ENCODE measurements around the gene POLQ. TPM values are rescaled to one million over a fixed set of nuclear protein-coding genes. Genes with fewer than 3 reads are reported as not detected.

POLQ gene
- total and polyA plus RNA-seq, 2 of the 4 experiments (the other 2 are of a cell fraction) = 1.8 to 5.0 TPM

GRCh38 chr3:121531269-121531668, 14.5 kb downstream of the POLQ start:
- H3K4me1 ChIP-seq (ENCODE audit: control insufficient read depth, insufficient read depth, low read length) = no peaks in the 10 kb centered on the region
- no peak overlapping the region for H3K23ac ChIP-seq (ENCODE audit: low read depth, low read length)
- peaks cover 0 to 3% of the 10 kb centered on the region in 2 experiments; a peak in 1 of 4 replicates for H3K79me1 ChIP-seq (ENCODE audit: low read depth in 1 of 2, low read length in 2 of 2)
- H3K9me1 ChIP-seq (ENCODE audit: insufficient read depth, low read length) = no peaks in the 10 kb centered on the region
- no peak overlapping the region for H3K4me3 ChIP-seq (ENCODE audit: insufficient read depth, low read depth, low read length)
- dilution Hi-C loops (cut with HindIII; ENCODE audit: low sequenced_read_pairs, unreplicated experiment) (no loop called here), intact Hi-C loops (cut with micrococcal nuclease) (no loop called here), in situ Hi-C loops (cut with MboI; ENCODE audit: low sequenced_read_pairs) (no loop called here)
- H2BK15ac ChIP-seq (ENCODE audit: low read depth, low read length) = no peak overlapping the region
- POLR2A ChIA-PET (ENCODE audit: unreplicated experiment) = no interaction called here
- no peak overlapping the region for H2AK5ac ChIP-seq (ENCODE audit: low read depth, low read length)
- H3K14ac ChIP-seq (replicated peaks; ENCODE audit: low read depth, low read length) = no peak overlapping the region
- no peak overlapping the region for H3K18ac ChIP-seq (ENCODE audit: low read depth, low read length)
- H4K5ac ChIP-seq (ENCODE audit: low read depth, low read length) = no peak overlapping the region
- H3K56ac ChIP-seq (ENCODE audit: extremely low read depth, insufficient read depth, low read length) = no peak overlapping the region
- no peak overlapping the region for H2AK9ac ChIP-seq (replicated peaks; ENCODE audit: low read depth, low read length, poor library complexity)
- H3K4ac ChIP-seq (ENCODE audit: low read depth, low read length) = no peak overlapping the region
- no peak for TF ChIP-seq RFX5 (IDR thresholded peaks at IDR 0.05; ENCODE audit: low read depth, low read length)
- TF ChIP-seq SMC3 (IDR thresholded peaks at IDR 0.05; ENCODE audit: low read depth, low read length) = no peak
- no peak for TF ChIP-seq MXI1 (IDR thresholded peaks at IDR 0.05; ENCODE audit: borderline replicate concordance, low read depth, low read length)
- TF ChIP-seq RCOR1 (IDR thresholded peaks at IDR 0.05; ENCODE audit: insufficient replicate concordance, low read length) = no peak
- TF ChIP-seq BHLHE40 (IDR thresholded peaks at IDR 0.05; ENCODE audit: low read depth, low read length) = no peak
- TF ChIP-seq MAZ (IDR thresholded peaks at IDR 0.05; ENCODE audit: borderline replicate concordance, low read depth, low read length) = no peak
- no peak for TF ChIP-seq CHD1 (IDR thresholded peaks at IDR 0.05; ENCODE audit: low read depth, low read length)
- no peak for TF ChIP-seq NFE2L2 (IDR thresholded peaks at IDR 0.05; ENCODE audit: low read depth, low read length)
- no peak for TF ChIP-seq FOS (IDR thresholded peaks at IDR 0.05; ENCODE audit: low read depth, low read length)
- no peak for TF ChIP-seq RAD21 (IDR thresholded peaks at IDR 0.05; ENCODE audit: low read length)
- no peaks in the 10 kb centered on the region for H3K9me3 ChIP-seq (ENCODE audit: control insufficient read depth, insufficient read depth, low read length)
- no peak overlapping the region for H2BK120ac ChIP-seq (ENCODE audit: low read depth, low read length)
- no peaks in the 10 kb centered on the region for H4K20me1 ChIP-seq (ENCODE audit: insufficient read depth, low read length)
- no peak overlapping the region for H3K27ac ChIP-seq (ENCODE audit: insufficient read depth, low read length)
- DNase-seq = no peak
- no peak overlapping the region for H4K91ac ChIP-seq (ENCODE audit: insufficient read depth, low read depth, low read length)
- H3K27me3 ChIP-seq (ENCODE audit: control insufficient read depth, insufficient read depth, low read length) = no peaks in the 10 kb centered on the region
- BruUV-seq (replicated peaks) = no TSS peak
- no peak overlapping the region for H2BK20ac ChIP-seq (ENCODE audit: low read depth, low read length)
- ATAC-seq (ENCODE audit: low read depth) = no peak
- no peak overlapping the region for H2AFZ ChIP-seq (replicated peaks; ENCODE audit: low read length, poor library complexity)
- peaks cover 3% of the 10 kb centered on the region; the same call in 1 of the 2 replicates for H3K36me3 ChIP-seq (ENCODE audit: control insufficient read depth, insufficient read depth, low read length)
- H3K9ac ChIP-seq (ENCODE audit: low read depth, low read length) = no peak overlapping the region
- H4K8ac ChIP-seq (ENCODE audit: low read depth in 2 of 2, low read length in 2 of 2) = no peak overlapping the region
- H2BK5ac ChIP-seq (ENCODE audit: low read depth, low read length, poor library complexity, severe bottlenecking) = no peak overlapping the region
- no peak overlapping the region for H3K4me2 ChIP-seq (ENCODE audit: low read depth, low read length)
- CTCF ChIA-PET = no interaction called here

Data from IMR-90 (cell line).